IPS DF 6.9 (cell line): ENCODE measurements around the gene CRTC3.

Source experiments
- DNase-seq: peaks from one replicate; pipeline ENCODE4 v3.0.0-alpha.2; 2013; ENCODE audit warnings: low read depth, low spot score
- H3K27ac ChIP-seq: one replicate; pipeline ENCODE4 v1.5.1; 2013; ENCODE audit warnings: low read length, control low read depth
- H3K27me3 ChIP-seq: 2 replicates; pipeline ENCODE4 v1.6.1; 2013; ENCODE audit warnings: mild to moderate bottlenecking, low read length; ENCODE audit not compliant: control insufficient read depth, insufficient read depth
- H3K36me3 ChIP-seq: 2 replicates; pipeline ENCODE4 v1.6.1; 2013; ENCODE audit warnings: low read length; ENCODE audit not compliant: control insufficient read depth, insufficient read depth
- H3K4me1 ChIP-seq: 2 replicates; pipeline ENCODE4 v1.6.1; 2013; ENCODE audit warnings: low read length; ENCODE audit not compliant: control insufficient read depth, insufficient read depth
- H3K4me3 ChIP-seq: 2 replicates; pipeline ENCODE4 v1.5.1; 2013; ENCODE audit warnings: mild to moderate bottlenecking, low read length
- H3K9me3 ChIP-seq: 2 replicates; pipeline ENCODE4 v1.6.1; 2013; ENCODE audit warnings: low read length, inconsistent platforms; ENCODE audit not compliant: control insufficient read depth, insufficient read depth
- WGBS: extraction: QIAGEN DNeasy Blood & Tissue Kit; methylation state at CpG from one replicate; pipeline ENCODE4 v1.1.7; 2013; ENCODE audit warnings: mixed read lengths, missing lambda C conversion rate; ENCODE audit not compliant: insufficient read length, insufficient coverage; 5-methylcytosine and 5-hydroxymethylcytosine counted together

CRTC3 gene

GRCh38 chr15:90561344-90562244 lies 31.9 kb downstream of the CRTC3 start:
- H3K27ac ChIP-seq, result no peak overlapping the region
- no peaks in the 10 kb centered on the region for H3K4me1 ChIP-seq
- no peak overlapping the region for H3K4me3 ChIP-seq
- DNase-seq, result no peak
- H3K36me3 ChIP-seq, result no peaks in the 10 kb centered on the region
- no peaks in the 10 kb centered on the region for H3K9me3 ChIP-seq
- no CpG with 5 or more reads among the region's 5 CpGs for WGBS
- no peaks in the 10 kb centered on the region for H3K27me3 ChIP-seq

GRCh38 chr15:90562669-90563068 lies 32.9 kb downstream of the CRTC3 start:
- no peak for DNase-seq
- H3K4me3 ChIP-seq, result no peak overlapping the region
- H3K4me1 ChIP-seq, result no peaks in the 10 kb centered on the region
- H3K9me3 ChIP-seq, result no peaks in the 10 kb centered on the region
- no peaks in the 10 kb centered on the region for H3K27me3 ChIP-seq
- H3K27ac ChIP-seq, result no peak overlapping the region
- H3K36me3 ChIP-seq, result no peaks in the 10 kb centered on the region
- no CpG with 5 or more reads among the region's 5 CpGs for WGBS

DNA sequence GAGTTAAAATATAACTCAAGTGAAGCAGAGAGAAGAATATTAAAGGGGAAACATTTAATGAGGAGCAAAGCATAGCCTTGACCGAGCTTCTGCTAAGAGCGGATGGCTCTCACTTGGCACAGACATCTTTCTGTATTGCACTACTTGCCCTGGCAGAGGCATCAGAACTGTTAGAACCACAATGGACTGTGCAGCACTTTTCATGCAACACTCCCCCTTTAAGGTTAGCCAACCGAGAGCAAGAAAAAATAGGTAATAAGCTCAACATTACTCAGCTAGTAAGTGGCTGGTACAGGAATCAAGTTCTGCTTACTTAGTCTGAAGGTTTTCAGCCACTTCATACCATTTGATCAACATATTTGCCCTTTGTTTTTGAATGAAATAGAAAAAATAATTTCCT lies 33.7 kb downstream of the CRTC3 start:
- Histone ChIP-seq H3K9me3 (no peaks in the 10 kb centered on the region), H3K4me1 (no peaks in the 10 kb centered on the region), H3K4me3 (no peak overlapping the region), H3K36me3 (no peaks in the 10 kb centered on the region), H3K27me3 (no peaks in the 10 kb centered on the region), H3K27ac (no peak overlapping the region)
- DNase-seq, result no peak
- WGBS, result no CpG with 5 or more reads among the region's 3 CpGs

DNA sequence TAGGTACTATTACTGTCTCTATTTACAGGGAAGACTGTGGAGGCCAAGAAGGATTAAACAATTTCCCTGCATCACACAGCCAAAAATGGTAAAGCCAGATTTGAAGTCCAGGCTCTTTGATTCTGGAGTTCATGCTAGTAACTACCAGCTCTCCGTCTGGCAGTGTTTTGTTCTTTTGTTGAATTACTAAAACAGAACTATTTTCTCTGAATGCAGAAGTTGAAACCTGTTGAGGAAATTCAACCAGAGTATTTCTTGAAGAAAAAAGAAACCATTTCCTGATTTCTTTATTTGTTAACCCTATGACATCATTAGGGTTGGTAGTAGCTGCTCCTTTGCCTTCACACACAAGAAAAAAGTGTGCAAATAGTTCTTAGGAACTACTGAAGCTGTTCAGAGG lies 34.3 kb downstream of the CRTC3 start:
- H3K27ac ChIP-seq, result no peak overlapping the region

GRCh38 chr15:90564590-90564989 lies 34.9 kb downstream of the CRTC3 start:
- Histone ChIP-seq H3K27me3 (no peaks in the 10 kb centered on the region), H3K27ac (no peak overlapping the region), H3K36me3 (no peaks in the 10 kb centered on the region), H3K4me1 (no peaks in the 10 kb centered on the region), H3K9me3 (no peaks in the 10 kb centered on the region), H3K4me3 (no peak overlapping the region)
- no peak for DNase-seq
- no CpG with 5 or more reads among the region's 2 CpGs for WGBS

More for the DNA sequence above, 34.3 kb downstream of the CRTC3 start:
- Histone ChIP-seq H3K4me1 (no peaks in the 10 kb centered on the region), H3K36me3 (no peaks in the 10 kb centered on the region), H3K27me3 (no peaks in the 10 kb centered on the region), H3K9me3 (no peaks in the 10 kb centered on the region), H3K4me3 (no peak overlapping the region)
- DNase-seq, result no peak
- no CpG with 5 or more reads among the region's 1 CpG for WGBS

GRCh38 chr15:90565866-90566265 lies 36.1 kb downstream of the CRTC3 start:
- H3K27me3 ChIP-seq, result no peaks in the 10 kb centered on the region
- no peak overlapping the region for H3K4me3 ChIP-seq
- no peaks in the 10 kb centered on the region for H3K9me3 ChIP-seq
- H3K27ac ChIP-seq, result no peak overlapping the region
- no peaks in the 10 kb centered on the region for H3K36me3 ChIP-seq
- no peaks in the 10 kb centered on the region for H3K4me1 ChIP-seq
- DNase-seq, result no peak

DNA sequence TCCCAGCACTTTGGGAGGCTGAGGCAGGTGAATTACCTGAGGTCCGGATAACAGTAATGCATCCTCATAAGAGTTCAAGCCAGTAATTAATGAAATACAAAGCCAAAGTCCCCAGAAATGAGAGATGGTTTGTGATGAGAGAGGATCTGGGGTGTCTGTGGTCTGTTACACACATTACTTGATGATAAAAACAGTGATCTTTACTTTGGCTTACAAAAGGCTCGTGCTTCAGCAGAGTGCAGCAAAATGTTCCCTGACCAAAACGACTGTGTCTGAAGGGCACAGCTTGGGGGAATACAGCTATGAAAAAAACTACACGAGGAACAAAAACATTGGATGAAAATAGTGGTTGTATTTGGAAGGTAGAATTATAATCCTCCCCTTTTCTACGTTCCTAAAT lies 40.9 kb downstream of the CRTC3 start:
- no peaks in the 10 kb centered on the region for H3K9me3 ChIP-seq
- no peaks in the 10 kb centered on the region for H3K27me3 ChIP-seq
- no peak overlapping the region for H3K27ac ChIP-seq
- H3K4me1 ChIP-seq, result no peaks in the 10 kb centered on the region
- DNase-seq, result no peak
- no peaks in the 10 kb centered on the region for H3K36me3 ChIP-seq
- no peak overlapping the region for H3K4me3 ChIP-seq
- no CpG with 5 or more reads among the region's 5 CpGs for WGBS

- no CpG with 5 or more reads among the region's 4 CpGs for WGBS
Observed at GRCh38 chr15:90571063-90571541, 41.4 kb downstream of the CRTC3 start.

DNA sequence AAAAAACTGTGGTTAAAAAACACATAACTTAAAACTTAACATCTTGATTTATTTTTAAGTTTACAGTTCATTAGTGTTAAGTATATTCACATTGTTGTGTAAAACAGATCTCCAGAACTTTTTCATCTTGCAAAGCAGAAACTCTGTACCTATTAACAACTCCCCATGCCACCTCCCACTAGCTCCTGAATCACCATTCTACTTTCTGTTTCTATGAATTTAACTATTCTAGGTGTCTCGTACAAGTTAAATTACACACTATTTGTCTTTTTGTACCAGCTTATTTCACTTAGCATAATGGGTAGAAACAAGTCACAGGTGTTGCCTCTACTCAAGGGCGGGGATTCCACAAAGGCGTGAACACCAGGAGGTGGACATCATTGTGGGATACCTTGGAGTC lies 43.2 kb downstream of the CRTC3 start:
- H3K27me3 ChIP-seq, result no peaks in the 10 kb centered on the region
- no peak overlapping the region for H3K4me3 ChIP-seq
- no peak for DNase-seq
- H3K4me1 ChIP-seq, result no peaks in the 10 kb centered on the region
- WGBS, result no CpG with 5 or more reads among the region's 3 CpGs
- H3K9me3 ChIP-seq, result no peaks in the 10 kb centered on the region
- H3K27ac ChIP-seq, result no peak overlapping the region
- H3K36me3 ChIP-seq, result no peaks in the 10 kb centered on the region

More at GRCh38 chr15:90571063-90571541, 41.4 kb downstream of the CRTC3 start:
- Histone ChIP-seq H3K9me3 (no peaks in the 10 kb centered on the region), H3K4me3 (no peak overlapping the region), H3K27ac (no peak overlapping the region), H3K4me1 (no peaks in the 10 kb centered on the region), H3K27me3 (no peaks in the 10 kb centered on the region), H3K36me3 (no peaks in the 10 kb centered on the region)
- DNase-seq, result no peak

- peaks cover 3% of the 10 kb centered on the region; the same call in 1 of the 2 replicates for H3K4me1 ChIP-seq
- DNase-seq, result no peak
- no CpG with 5 or more reads among the region's 7 CpGs for WGBS
- H3K9me3 ChIP-seq, result no peaks in the 10 kb centered on the region
- no peak overlapping the region for H3K4me3 ChIP-seq
- no peaks in the 10 kb centered on the region for H3K27me3 ChIP-seq
- no peaks in the 10 kb centered on the region for H3K36me3 ChIP-seq
- no peak overlapping the region for H3K27ac ChIP-seq
Observed at GRCh38 chr15:90576711-90577389, 47.1 kb downstream of the CRTC3 start.
